ENCODE results near the gene OTOF. TPM values are rescaled to one million over a fixed set of nuclear protein-coding genes. Genes with fewer than 3 reads are reported as not detected.

OTOF gene
- total and polyA plus RNA-seq, 2 of the 13 experiments (the other 11 are each of a cell fraction or from before 2014, with no cell fraction given) = 0.04 TPM; not detected in 1

DNA sequence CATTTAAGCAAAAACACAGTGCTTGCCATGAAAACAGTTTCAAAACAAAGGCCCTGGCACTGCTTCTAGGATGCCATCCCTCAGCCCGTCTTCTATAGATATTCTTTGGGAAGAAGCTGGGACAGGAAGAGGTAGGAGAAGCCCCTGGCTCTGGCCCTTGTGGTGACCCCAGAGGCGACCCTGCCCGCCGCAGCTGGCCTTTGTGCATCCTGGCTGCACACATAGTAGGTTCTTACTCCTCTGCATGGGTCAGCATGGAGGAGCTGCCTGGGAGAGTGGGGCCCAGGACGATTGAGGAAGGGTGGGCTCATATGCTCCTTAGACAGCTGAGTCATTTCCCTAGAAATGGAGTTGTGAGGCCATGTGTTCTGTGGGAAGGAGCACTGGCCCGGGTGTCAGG, 44.4 kb upstream of the OTOF start:
- no peaks in the 10 kb centered on the region for H3K4me1 ChIP-seq (ENCODE audit: insufficient read depth, low read length)
- no peak overlapping the region for H3K27ac ChIP-seq (ENCODE audit: extremely low read length, insufficient read depth, low read length)
- no peaks in the 10 kb centered on the region for H4K20me1 ChIP-seq (ENCODE audit: insufficient read depth, low read length)
- H3K9ac ChIP-seq (ENCODE audit: insufficient read depth, low read depth, low read length) = no peak overlapping the region
- in situ Hi-C loops (cut with HindIII; ENCODE audit: extremely low pct_ligation_motif_present, low pct_unique_long_range_greater_than_20kb) (loop anchor here (5.0 kb wide), 1 partner anchor 55 kb away; no protein-coding TSS in a partner anchor), intact Hi-C loops (cut with micrococcal nuclease; ENCODE audit: unreplicated experiment) (no loop called here)
- BruUV-seq (replicated peaks) = no TSS peak
- peaks cover 7 to 63% of the 10 kb centered on the region in 2 experiments; a peak in 3 of 5 replicates for H3K27me3 ChIP-seq (ENCODE audit: control insufficient read depth in 1 of 2, insufficient read depth in 2 of 2, low read length in 2 of 2)
- H3K9me3 ChIP-seq (ENCODE audit: low read length) = no peaks in the 10 kb centered on the region
- H3K36me3 ChIP-seq (replicated peaks in 1 of 2; ENCODE audit: control insufficient read depth in 1 of 2, insufficient read depth in 2 of 2, low read length in 2 of 2) = no peaks in the 10 kb centered on the region
- POLR2A ChIA-PET = no interaction called here
- 4% methylated on average over 6 of the region's 6 CpGs for WGBS (ENCODE audit: low lambda C conversion rate)
- CTCF ChIA-PET (ENCODE audit: low intra/inter-chr PET ratio, low total read pairs) = no interaction called here
- TF ChIP-seq TCF7L2 (IDR thresholded peaks at IDR 0.05; ENCODE audit: low read depth, low read length) (no peak), THAP11 (CRISPR knock-in tag; IDR thresholded peaks at IDR 0.05) (no peak), ATF1 (CRISPR knock-in tag; IDR thresholded peaks at IDR 0.05) (no peak), ARID2 (CRISPR knock-in tag; IDR thresholded peaks at IDR 0.05; ENCODE audit: borderline replicate concordance) (no peak), MIXL1 (CRISPR knock-in tag; IDR thresholded peaks at IDR 0.05) (no peak), FOSL2 (CRISPR knock-in tag; IDR thresholded peaks at IDR 0.05) (no peak), ISL2 (CRISPR knock-in tag; IDR thresholded peaks at IDR 0.05) (no peak), ETV6 (CRISPR knock-in tag; conservative IDR thresholded peaks at IDR 0.05) (no peak), ZNF761 (CRISPR knock-in tag; conservative IDR thresholded peaks at IDR 0.05) (no peak), NFE2L2 (IDR thresholded peaks at IDR 0.05; ENCODE audit: low read length) (no peak), ZNF337 (CRISPR knock-in tag; IDR thresholded peaks at IDR 0.05; ENCODE audit: borderline replicate concordance, low read depth) (no peak), JUND (CRISPR knock-in tag; IDR thresholded peaks at IDR 0.05) (no peak), ZNF558 (CRISPR knock-in tag; IDR thresholded peaks at IDR 0.05; ENCODE audit: borderline replicate concordance) (no peak), KDM4B (CRISPR knock-in tag; IDR thresholded peaks at IDR 0.05) (no peak), ZNF749 (CRISPR knock-in tag; IDR thresholded peaks at IDR 0.05; ENCODE audit: borderline replicate concordance) (no peak), YY1 (IDR thresholded peaks at IDR 0.05; ENCODE audit: insufficient read depth, insufficient replicate concordance, low read depth, low read length) (no peak), ZNF670 (CRISPR knock-in tag; IDR thresholded peaks at IDR 0.05; ENCODE audit: borderline replicate concordance) (no peak)
- DNase-seq (ENCODE audit: low spot score) = no peak
- no peak for ATAC-seq
- H2AFZ ChIP-seq (ENCODE audit: low read length) = no peak overlapping the region
- H3K79me2 ChIP-seq (ENCODE audit: insufficient read depth, low read length) = no peaks in the 10 kb centered on the region
- FAIRE-seq = no peak
- H3K4me3 ChIP-seq (replicated peaks in 1 of 3; ENCODE audit: insufficient read depth in 1 of 3, low read depth in 2 of 3, low read length in 3 of 3) = no peak overlapping the region
- no peak overlapping the region for H3K4me2 ChIP-seq (ENCODE audit: low read depth, low read length)

Data from HepG2 (cell line).